ENCODE measurements around the gene AGRN.

AGRN gene

GRCh38 chr1:1087351-1088028 lies 67.6 kb downstream of the AGRN start:
- Histone ChIP-seq H4K8ac (ENCODE audit: low read depth, low read length) (no peak overlapping the region), H3K27me3 (ENCODE audit: control insufficient read depth in 3 of 3, insufficient read depth in 3 of 3, low read depth in 1 of 3, low read length in 3 of 3) (no peaks in the 10 kb centered on the region), H3K14ac (ENCODE audit: low read length) (no peak overlapping the region), H2BK120ac (ENCODE audit: low read depth, low read length) (no peak overlapping the region), H2AFZ (ENCODE audit: low read length) (no peak overlapping the region), H2BK12ac (ENCODE audit: low read length) (no peak overlapping the region), H3K4me3 (ENCODE audit: low read length in 2 of 2) (no peak overlapping the region), H3K23ac (ENCODE audit: low read depth, low read length, poor library complexity) (no peak overlapping the region), H3K79me1 (ENCODE audit: low read depth, low read length) (peaks cover 8% of the 10 kb centered on the region), H3K9ac (ENCODE audit: low read depth, low read length, poor library complexity) (no peak overlapping the region), H4K91ac (ENCODE audit: low read depth, low read length, poor library complexity) (no peak overlapping the region), H3K9me3 (replicated peaks in 1 of 2; ENCODE audit: control insufficient read depth in 2 of 2, insufficient read depth in 1 of 2, low read depth in 1 of 2, low read length in 2 of 2) (peaks cover 0 to 5% of the 10 kb centered on the region in 2 donors), H3K4me2 (ENCODE audit: insufficient read depth, low read length, poor library complexity, severe bottlenecking) (no peak overlapping the region), H3K27ac (replicated peaks; ENCODE audit: low read length) (no peak overlapping the region), H2AK5ac (ENCODE audit: low read depth, low read length) (no peak overlapping the region), H3K4me1 (ENCODE audit: control insufficient read depth in 2 of 2, insufficient read depth in 1 of 2, low read depth in 1 of 2, low read length in 2 of 2) (no peaks in the 10 kb centered on the region), H3K4ac (ENCODE audit: low read length) (no peak overlapping the region), H3K36me3 (replicated peaks in 1 of 2; ENCODE audit: control insufficient read depth in 2 of 2, insufficient read depth in 2 of 2, low read length in 2 of 2) (peaks cover 0 to 4% of the 10 kb centered on the region in 2 donors), H2BK15ac (ENCODE audit: low read length) (no peak overlapping the region), H2BK5ac (ENCODE audit: low read length) (peak overlapping the region; percentile 53), H3K18ac (ENCODE audit: low read length) (no peak overlapping the region)
- WGBS, 2 donors (ENCODE audit: extremely low coverage in 2 of 2, insufficient read length in 2 of 2, insufficient replicate concordance in 1 of 2) = no CpG with 5 or more reads among the region's 38 CpGs
- DNase-seq (ENCODE audit: low spot score) = no peak

- Histone ChIP-seq H3K9ac (ENCODE audit: low read depth, low read length, poor library complexity) (peak overlapping the region; percentile 44), H3K27ac (replicated peaks; ENCODE audit: low read length) (no peak overlapping the region), H3K4me3 (ENCODE audit: low read length in 2 of 2) (no peak overlapping the region), H2AK5ac (ENCODE audit: low read depth, low read length) (no peak overlapping the region), H4K8ac (ENCODE audit: low read depth, low read length) (no peak overlapping the region), H3K14ac (ENCODE audit: low read length) (no peak overlapping the region), H3K9me3 (replicated peaks in 1 of 2; ENCODE audit: control insufficient read depth in 2 of 2, insufficient read depth in 1 of 2, low read depth in 1 of 2, low read length in 2 of 2) (peaks cover 0 to 5% of the 10 kb centered on the region in 2 donors), H4K91ac (ENCODE audit: low read depth, low read length, poor library complexity) (no peak overlapping the region), H3K23ac (ENCODE audit: low read depth, low read length, poor library complexity) (no peak overlapping the region), H2AFZ (ENCODE audit: low read length) (no peak overlapping the region), H3K36me3 (replicated peaks in 1 of 2; ENCODE audit: control insufficient read depth in 2 of 2, insufficient read depth in 2 of 2, low read length in 2 of 2) (peaks cover 0 to 4% of the 10 kb centered on the region in 2 donors), H3K27me3 (ENCODE audit: control insufficient read depth in 3 of 3, insufficient read depth in 3 of 3, low read depth in 1 of 3, low read length in 3 of 3) (no peaks in the 10 kb centered on the region), H2BK12ac (ENCODE audit: low read length) (peak overlapping the region; percentile 10), H2BK15ac (ENCODE audit: low read length) (no peak overlapping the region), H2BK5ac (ENCODE audit: low read length) (no peak overlapping the region), H2BK120ac (ENCODE audit: low read depth, low read length) (no peak overlapping the region), H3K79me1 (ENCODE audit: low read depth, low read length) (peaks cover 10% of the 10 kb centered on the region), H3K4me1 (ENCODE audit: control insufficient read depth in 2 of 2, insufficient read depth in 1 of 2, low read depth in 1 of 2, low read length in 2 of 2) (no peaks in the 10 kb centered on the region), H3K4me2 (ENCODE audit: insufficient read depth, low read length, poor library complexity, severe bottlenecking) (no peak overlapping the region), H3K18ac (ENCODE audit: low read length) (no peak overlapping the region), H3K4ac (ENCODE audit: low read length) (no peak overlapping the region)
- no CpG with 5 or more reads among the region's 39 CpGs for WGBS, 2 donors (ENCODE audit: extremely low coverage in 2 of 2, insufficient read length in 2 of 2, insufficient replicate concordance in 1 of 2)
- no peak for DNase-seq (ENCODE audit: low spot score)
These were observed 68.3 kb downstream of the AGRN start for GRCh38 chr1:1088029-1088800.

GRCh38 chr1:1088801-1089680 lies 69.1 kb downstream of the AGRN start:
- DNase-seq (ENCODE audit: low spot score) = no peak
- Histone ChIP-seq H3K27ac (replicated peaks; ENCODE audit: low read length) (no peak overlapping the region), H3K27me3 (ENCODE audit: control insufficient read depth in 3 of 3, insufficient read depth in 3 of 3, low read depth in 1 of 3, low read length in 3 of 3) (no peaks in the 10 kb centered on the region), H3K23ac (ENCODE audit: low read depth, low read length, poor library complexity) (peak overlapping the region; percentile 73), H3K18ac (ENCODE audit: low read length) (peak overlapping the region; percentile 28), H2BK12ac (ENCODE audit: low read length) (peak overlapping the region; percentile 10), H3K4me3 (ENCODE audit: low read length in 2 of 2) (no peak overlapping the region), H3K9me3 (replicated peaks in 1 of 2; ENCODE audit: control insufficient read depth in 2 of 2, insufficient read depth in 1 of 2, low read depth in 1 of 2, low read length in 2 of 2) (peaks cover 0 to 8% of the 10 kb centered on the region in 2 donors), H2BK120ac (ENCODE audit: low read depth, low read length) (no peak overlapping the region), H3K14ac (ENCODE audit: low read length) (no peak overlapping the region), H3K4me1 (ENCODE audit: control insufficient read depth in 2 of 2, insufficient read depth in 1 of 2, low read depth in 1 of 2, low read length in 2 of 2) (no peaks in the 10 kb centered on the region), H2BK15ac (ENCODE audit: low read length) (no peak overlapping the region), H3K9ac (ENCODE audit: low read depth, low read length, poor library complexity) (peak overlapping the region; percentile 44), H3K79me1 (ENCODE audit: low read depth, low read length) (peaks cover 10% of the 10 kb centered on the region), H4K91ac (ENCODE audit: low read depth, low read length, poor library complexity) (no peak overlapping the region), H3K4me2 (ENCODE audit: insufficient read depth, low read length, poor library complexity, severe bottlenecking) (no peak overlapping the region), H2BK5ac (ENCODE audit: low read length) (no peak overlapping the region), H2AFZ (ENCODE audit: low read length) (no peak overlapping the region), H2AK5ac (ENCODE audit: low read depth, low read length) (peak overlapping the region; percentile 37), H4K8ac (ENCODE audit: low read depth, low read length) (no peak overlapping the region), H3K36me3 (replicated peaks in 1 of 2; ENCODE audit: control insufficient read depth in 2 of 2, insufficient read depth in 2 of 2, low read length in 2 of 2) (peaks cover 0 to 4% of the 10 kb centered on the region in 2 donors), H3K4ac (ENCODE audit: low read length) (no peak overlapping the region)
- no CpG with 5 or more reads among the region's 46 CpGs for WGBS, 2 donors (ENCODE audit: extremely low coverage in 2 of 2, insufficient read length in 2 of 2, insufficient replicate concordance in 1 of 2)

All from neuronal stem cell (in vitro differentiated cells).